Measurements from ENCODE around the gene TBC1D10A.

- TF ChIP-seq POLR2A (IDR thresholded peaks at IDR 0.05) (no peak), CTCF (IDR thresholded peaks at IDR 0.05) (no peak)
Measured at GRCh38 chr22:30288419-30289140, 38.2 kb downstream of the TBC1D10A start.

All from ovary (tissue), 3 donors.